OCI-LY1 (cell line): ENCODE data around the gene DSG4.
"Not testable (repeated sequence)": the region's sequence is repeated elsewhere in the genome, so short reads cannot be mapped to it uniquely, and the experiment has no call there.

ENCODE experiments used
- H2AFZ ChIP-seq: fragments of 200-600 bp; sonication (generic), shearing (Covaris generic); 2 replicates; pipeline ENCODE4 v1.6.0; 2014; ENCODE audit warnings: antibody characterized with exemption, mild to moderate bottlenecking, low read length
- H3F3A ChIP-seq: fragments of 200-600 bp; sonication (generic), shearing (Covaris generic); 2 replicates; pipeline ENCODE4 v1.6.0; 2014; ENCODE audit warnings: mild to moderate bottlenecking, antibody characterized with exemption, low read length, moderate library complexity; ENCODE audit not compliant: insufficient read depth
- H3K27ac ChIP-seq: fragments of 200-600 bp; sonication (generic); 2 replicates; pipeline ENCODE4 v1.5.1; 2014; ENCODE audit warnings: low read length, mixed run types, mild to moderate bottlenecking, low read depth; ENCODE audit not compliant: poor library complexity, severe bottlenecking
- H3K27me3 ChIP-seq: fragments of 200-600 bp; sonication (generic); 2 replicates; pipeline ENCODE4 v1.6.0; 2014; ENCODE audit warnings: antibody characterized with exemption, mild to moderate bottlenecking, low read length, moderate library complexity; ENCODE audit not compliant: insufficient read depth
- H3K36me3 ChIP-seq: fragments of 200-600 bp; sonication (generic); 2 replicates; pipeline ENCODE4 v1.6.1; 2014; ENCODE audit warnings: mild to moderate bottlenecking, antibody characterized with exemption, low read length, moderate library complexity, mixed read lengths; ENCODE audit not compliant: insufficient read depth
- H3K4me1 ChIP-seq: fragments of 200-600 bp; sonication (generic); 2 replicates; pipeline ENCODE4 v1.5.1; 2014; ENCODE audit warnings: mild to moderate bottlenecking, low read length, moderate library complexity; ENCODE audit not compliant: insufficient read depth, severe bottlenecking
- H3K4me2 ChIP-seq: fragments of 200-600 bp; sonication (generic), shearing (Covaris generic); 2 replicates; pipeline ENCODE4 v1.6.1; 2014; ENCODE audit warnings: low read length
- H3K4me3 ChIP-seq: fragments of 200-600 bp; sonication (generic); 2 replicates; pipeline ENCODE4 v1.5.1; 2014; ENCODE audit warnings: low read length, low read depth, mild to moderate bottlenecking, mixed read lengths; ENCODE audit not compliant: poor library complexity, severe bottlenecking
- H3K79me2 ChIP-seq: fragments of 200-600 bp; shearing (Covaris generic); 2 replicates; pipeline ENCODE4 v1.6.1; 2016; ENCODE audit warnings: mixed run types, low read length, mixed read lengths; ENCODE audit not compliant: insufficient read depth
- H3K9ac ChIP-seq: fragments of 200-600 bp; sonication (generic), shearing (Covaris generic); 2 replicates; pipeline ENCODE4 v1.6.1; 2014; ENCODE audit warnings: mild to moderate bottlenecking, low read length, mixed read lengths
- H3K9me2 ChIP-seq: fragments of 200-600 bp; sonication (generic), shearing (Covaris generic); 2 replicates; pipeline ENCODE4 v1.6.1; 2014; ENCODE audit warnings: low read depth, mild to moderate bottlenecking, low read length, mixed read lengths
- H3K9me3 ChIP-seq: fragments of 200-600 bp; shearing (Covaris generic); 2 replicates; pipeline ENCODE4 v1.6.1; 2014; ENCODE audit warnings: low read length, mixed read lengths
- H4K20me1 ChIP-seq: fragments of 200-600 bp; sonication (generic), shearing (Covaris generic); 2 replicates; pipeline ENCODE4 v1.6.0; 2016; ENCODE audit warnings: mild to moderate bottlenecking, low read length; ENCODE audit not compliant: insufficient read depth
- CTCF ChIP-seq: fragments of 200-600 bp; sonication (generic), shearing (Covaris generic); IDR thresholded peaks from 2 replicates; pipeline ENCODE4 v1.5.1; 2017; ENCODE audit warnings: mild to moderate bottlenecking, antibody characterized with exemption, low read length, moderate library complexity, mixed read lengths
- EZH2 ChIP-seq: fragments of 200-600 bp; sonication (generic), shearing (Covaris generic); IDR thresholded peaks from 2 replicates; pipeline ENCODE4 v1.8.0; 2017; ENCODE audit warnings: borderline replicate concordance, mixed run types, mild to moderate bottlenecking, antibody characterized with exemption, low read length, moderate library complexity, mixed read lengths

DSG4 gene, protein sequence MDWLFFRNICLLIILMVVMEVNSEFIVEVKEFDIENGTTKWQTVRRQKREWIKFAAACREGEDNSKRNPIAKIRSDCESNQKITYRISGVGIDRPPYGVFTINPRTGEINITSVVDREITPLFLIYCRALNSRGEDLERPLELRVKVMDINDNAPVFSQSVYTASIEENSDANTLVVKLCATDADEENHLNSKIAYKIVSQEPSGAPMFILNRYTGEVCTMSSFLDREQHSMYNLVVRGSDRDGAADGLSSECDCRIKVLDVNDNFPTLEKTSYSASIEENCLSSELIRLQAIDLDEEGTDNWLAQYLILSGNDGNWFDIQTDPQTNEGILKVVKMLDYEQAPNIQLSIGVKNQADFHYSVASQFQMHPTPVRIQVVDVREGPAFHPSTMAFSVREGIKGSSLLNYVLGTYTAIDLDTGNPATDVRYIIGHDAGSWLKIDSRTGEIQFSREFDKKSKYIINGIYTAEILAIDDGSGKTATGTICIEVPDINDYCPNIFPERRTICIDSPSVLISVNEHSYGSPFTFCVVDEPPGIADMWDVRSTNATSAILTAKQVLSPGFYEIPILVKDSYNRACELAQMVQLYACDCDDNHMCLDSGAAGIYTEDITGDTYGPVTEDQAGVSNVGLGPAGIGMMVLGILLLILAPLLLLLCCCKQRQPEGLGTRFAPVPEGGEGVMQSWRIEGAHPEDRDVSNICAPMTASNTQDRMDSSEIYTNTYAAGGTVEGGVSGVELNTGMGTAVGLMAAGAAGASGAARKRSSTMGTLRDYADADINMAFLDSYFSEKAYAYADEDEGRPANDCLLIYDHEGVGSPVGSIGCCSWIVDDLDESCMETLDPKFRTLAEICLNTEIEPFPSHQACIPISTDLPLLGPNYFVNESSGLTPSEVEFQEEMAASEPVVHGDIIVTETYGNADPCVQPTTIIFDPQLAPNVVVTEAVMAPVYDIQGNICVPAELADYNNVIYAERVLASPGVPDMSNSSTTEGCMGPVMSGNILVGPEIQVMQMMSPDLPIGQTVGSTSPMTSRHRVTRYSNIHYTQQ

DNA sequence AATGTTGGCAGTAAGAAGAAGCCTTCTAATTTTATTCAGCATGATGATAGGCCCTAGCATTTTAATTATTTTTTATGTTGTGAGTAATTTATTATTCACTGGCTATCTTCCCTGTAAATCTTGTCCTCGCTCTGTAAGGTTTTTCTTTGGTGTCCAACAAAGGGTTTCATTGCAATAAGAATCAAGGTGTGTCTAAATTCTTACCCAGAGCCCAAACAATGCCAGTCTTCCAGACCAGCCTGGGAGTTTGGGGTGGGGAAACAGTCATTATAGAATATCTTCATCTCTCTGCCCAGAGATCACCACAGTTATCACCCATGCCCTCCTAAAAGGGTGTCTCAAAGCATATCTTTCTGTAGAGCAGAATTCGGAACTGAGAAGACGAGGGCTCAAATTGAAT, at the start of gene DSG4:
TSS of gene DSG4 (plus strand) at position 301 of the 400 bp plus-strand sequence. CDS start 135 bp downstream, outside the sequence.
- Histone ChIP-seq H3K27me3 (no peaks in the 10 kb centered on the region), H3K4me2 (no peak within 1 kb of the TSS), H3K9me3 (no peaks in the 10 kb centered on the region), H3K4me1 (no peaks in the 10 kb centered on the region), H3K4me3 (no peak within 1 kb of the TSS), H3K36me3 (no peaks in the 10 kb centered on the region), H3F3A (no peaks in the 10 kb centered on the region), H2AFZ (no peak within 1 kb of the TSS), H3K9me2 (no peaks in the 10 kb centered on the region), H4K20me1 (no peaks in the 10 kb centered on the region), H3K27ac (no peak within 1 kb of the TSS), H3K9ac (no peak within 1 kb of the TSS), H3K79me2 (no peaks in the 10 kb centered on the region)
- TF ChIP-seq EZH2 = no peak
- no peak for TF ChIP-seq CTCF

DNA sequence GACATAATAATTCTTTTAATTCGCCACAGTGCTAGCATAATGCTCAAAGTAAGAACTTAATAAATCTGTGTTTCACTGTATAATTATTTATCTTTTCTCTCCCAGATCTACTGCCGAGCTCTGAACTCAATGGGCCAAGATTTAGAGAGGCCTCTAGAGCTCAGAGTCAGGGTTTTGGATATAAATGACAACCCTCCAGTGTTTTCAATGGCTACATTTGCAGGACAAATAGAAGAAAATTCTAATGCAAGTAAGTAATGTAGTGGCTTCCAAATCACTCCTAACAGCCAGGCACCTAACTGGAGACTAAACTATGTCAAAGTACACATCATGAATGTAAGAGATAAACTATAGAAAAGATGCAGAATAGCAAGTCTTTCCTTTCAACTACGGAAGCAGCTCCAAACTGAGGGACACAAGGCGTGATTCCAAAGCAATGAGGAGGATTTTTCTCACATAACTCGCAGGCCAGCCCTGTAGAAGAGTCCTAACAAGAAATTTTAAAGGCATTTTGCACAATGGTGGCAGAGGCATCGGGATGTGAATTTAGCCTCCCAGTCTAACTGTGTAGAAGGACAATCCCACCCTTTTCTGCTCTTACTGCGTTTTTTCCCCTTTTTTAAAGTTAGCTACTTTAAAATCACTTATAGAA, 46.7 kb upstream of the DSG4 start:
- no peaks in the 10 kb centered on the region for H3K9me3 ChIP-seq
- H3K79me2 ChIP-seq = no peaks in the 10 kb centered on the region
- TF ChIP-seq EZH2 = no peak
- TF ChIP-seq CTCF = no peak
- H3K9ac ChIP-seq = no peak overlapping the region
- H3K4me3 ChIP-seq = no peak overlapping the region
- no peak overlapping the region for H3K27ac ChIP-seq
- H3K4me2 ChIP-seq = no peak overlapping the region
- no peaks in the 10 kb centered on the region for H3K27me3 ChIP-seq
- H3K36me3 ChIP-seq = no peaks in the 10 kb centered on the region
- no peaks in the 10 kb centered on the region for H3K4me1 ChIP-seq
- H4K20me1 ChIP-seq = no peaks in the 10 kb centered on the region
- no peaks in the 10 kb centered on the region for H3K9me2 ChIP-seq
- H3F3A ChIP-seq = no peaks in the 10 kb centered on the region
- H2AFZ ChIP-seq = no peak overlapping the region

- Histone ChIP-seq H3K9ac (no peak overlapping the region), H3K4me1 (no peaks in the 10 kb centered on the region), H3K4me3 (no peak overlapping the region), H3K27ac (no peak overlapping the region), H4K20me1 (no peaks in the 10 kb centered on the region), H3K9me2 (no peaks in the 10 kb centered on the region), H2AFZ (no peak overlapping the region), H3K4me2 (no peak overlapping the region), H3K27me3 (no peaks in the 10 kb centered on the region), H3K9me3 (no peaks in the 10 kb centered on the region), H3K36me3 (no peaks in the 10 kb centered on the region), H3K79me2 (no peaks in the 10 kb centered on the region), H3F3A (no peaks in the 10 kb centered on the region)
- TF ChIP-seq EZH2 (no peak), CTCF (no peak)
Observed at GRCh38 chr18:31343454-31343853, 33.1 kb upstream of the DSG4 start.

DNA sequence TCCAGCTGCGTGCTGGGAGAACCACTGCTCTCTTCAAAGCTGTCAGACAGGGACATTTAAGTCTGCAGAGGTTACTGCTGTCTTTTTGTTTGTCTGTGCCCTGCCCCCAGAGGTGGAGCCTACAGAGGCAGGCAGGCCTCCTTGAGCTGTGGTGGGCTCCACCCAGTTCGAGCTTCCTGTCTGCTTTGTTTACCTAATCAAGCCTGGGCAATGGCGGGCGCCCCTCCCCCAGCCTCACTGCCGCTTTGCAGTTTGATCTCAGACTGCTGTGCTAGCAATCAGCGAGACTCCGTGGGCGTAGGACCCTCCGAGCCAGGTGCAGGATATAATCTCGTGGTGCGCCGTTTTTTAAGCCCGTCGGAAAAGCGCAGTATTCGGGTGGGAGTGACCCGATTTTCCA, 23.2 kb upstream of the DSG4 start:
- H3K4me3 ChIP-seq, H3K79me2 ChIP-seq, H3K9me2 ChIP-seq, H3K36me3 ChIP-seq, H3K4me1 ChIP-seq, H3K27ac ChIP-seq, H3K9me3 ChIP-seq, H3K4me2 ChIP-seq, H2AFZ ChIP-seq, H4K20me1 ChIP-seq, H3K27me3 ChIP-seq, H3K9ac ChIP-seq, H3F3A ChIP-seq: not testable (repeated sequence)
